ENCODE results near the gene NOP9.

DNA sequence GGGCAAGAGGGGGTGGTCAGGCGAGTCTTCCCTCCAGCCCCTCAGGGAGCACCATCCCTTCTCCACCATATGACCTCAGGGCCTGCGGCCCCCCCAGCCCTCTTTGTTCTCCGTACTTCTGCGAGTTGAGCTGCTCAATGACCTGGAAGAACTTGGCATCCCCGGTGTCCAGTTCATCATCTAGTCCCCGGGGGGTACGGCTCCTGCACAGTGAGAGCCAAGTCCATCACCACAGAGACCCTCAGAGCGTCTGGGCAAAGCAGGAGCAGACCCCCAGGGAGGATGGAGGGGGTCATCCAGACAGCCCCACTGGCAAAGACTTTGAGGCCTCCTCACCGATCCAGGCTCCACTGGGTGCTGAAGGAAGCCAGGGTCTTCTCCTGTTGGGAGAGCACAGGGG is 26.3 kb downstream of the NOP9 start:
- TF ChIP-seq, protein P1, sequence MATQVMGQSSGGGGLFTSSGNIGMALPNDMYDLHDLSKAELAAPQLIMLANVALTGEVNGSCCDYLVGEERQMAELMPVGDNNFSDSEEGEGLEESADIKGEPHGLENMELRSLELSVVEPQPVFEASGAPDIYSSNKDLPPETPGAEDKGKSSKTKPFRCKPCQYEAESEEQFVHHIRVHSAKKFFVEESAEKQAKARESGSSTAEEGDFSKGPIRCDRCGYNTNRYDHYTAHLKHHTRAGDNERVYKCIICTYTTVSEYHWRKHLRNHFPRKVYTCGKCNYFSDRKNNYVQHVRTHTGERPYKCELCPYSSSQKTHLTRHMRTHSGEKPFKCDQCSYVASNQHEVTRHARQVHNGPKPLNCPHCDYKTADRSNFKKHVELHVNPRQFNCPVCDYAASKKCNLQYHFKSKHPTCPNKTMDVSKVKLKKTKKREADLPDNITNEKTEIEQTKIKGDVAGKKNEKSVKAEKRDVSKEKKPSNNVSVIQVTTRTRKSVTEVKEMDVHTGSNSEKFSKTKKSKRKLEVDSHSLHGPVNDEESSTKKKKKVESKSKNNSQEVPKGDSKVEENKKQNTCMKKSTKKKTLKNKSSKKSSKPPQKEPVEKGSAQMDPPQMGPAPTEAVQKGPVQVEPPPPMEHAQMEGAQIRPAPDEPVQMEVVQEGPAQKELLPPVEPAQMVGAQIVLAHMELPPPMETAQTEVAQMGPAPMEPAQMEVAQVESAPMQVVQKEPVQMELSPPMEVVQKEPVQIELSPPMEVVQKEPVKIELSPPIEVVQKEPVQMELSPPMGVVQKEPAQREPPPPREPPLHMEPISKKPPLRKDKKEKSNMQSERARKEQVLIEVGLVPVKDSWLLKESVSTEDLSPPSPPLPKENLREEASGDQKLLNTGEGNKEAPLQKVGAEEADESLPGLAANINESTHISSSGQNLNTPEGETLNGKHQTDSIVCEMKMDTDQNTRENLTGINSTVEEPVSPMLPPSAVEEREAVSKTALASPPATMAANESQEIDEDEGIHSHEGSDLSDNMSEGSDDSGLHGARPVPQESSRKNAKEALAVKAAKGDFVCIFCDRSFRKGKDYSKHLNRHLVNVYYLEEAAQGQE (IDR thresholded peaks at IDR 0.05; ENCODE audit: insufficient read depth in 1 of 2, low read depth in 2 of 2, low read length in 2 of 2), result no peak
- no peak for TF ChIP-seq POLR2AphosphoS5 (IDR thresholded peaks at IDR 0.05; ENCODE audit: low read depth, low read length)
- TF ChIP-seq TAF1 (IDR thresholded peaks at IDR 0.05; ENCODE audit: borderline replicate concordance, insufficient read depth, low read length), result no peak

Data from PFSK-1 (cell line).